Endothelial cell of umbilical vein (primary cell): ENCODE measurements around the gene PRPF40A. TPM values are rescaled to one million over a fixed set of nuclear protein-coding genes. Genes with fewer than 3 reads are reported as not detected.

ENCODE experiments used
- BruUV-seq: library from RNA; stranded (reverse); fragments of 400-500 nt; replicated peaks from 2 replicates; lab custom pipeline; 2021; lab: Mats Ljungman, UMichigan
- CTCF ChIA-PET: fragments of 300-600, 350-600 bp; sonication (Branson Sonifier 250); formaldehyde crosslinking; loops from one replicate; lab custom pipeline; 2021; ENCODE audit warnings: antibody characterized with exemption, inconsistent platforms; lab: Charles Lee
- POLR2A ChIA-PET: fragments of 300-600, 350-600 bp; sonication (Branson Sonifier 250); formaldehyde crosslinking; loops from one replicate; lab custom pipeline; 2021; ENCODE audit warnings: antibody characterized with exemption, inconsistent platforms; lab: Charles Lee
- DNase-seq: peaks from one replicate; pipeline ENCODE4 v3.0.0-alpha.2; 2011; ENCODE audit warnings: low read depth, low spot score
- FAIRE-seq: peaks from 2 replicates; lab custom pipeline; 2011; peaks lifted over from hg19 to GRCh38; lab: Jason Lieb, UNC
- H2AFZ ChIP-seq: 2 replicates; pipeline ENCODE4 v1.6.0; 2012; ENCODE audit warnings: low read depth, low read length, control low read depth, inconsistent platforms
- H3K27ac ChIP-seq: 2 replicates; pipeline ENCODE4 v1.5.1; 2011; ENCODE audit warnings: low read depth, mild to moderate bottlenecking, control low read depth, low read length, moderate library complexity; ENCODE audit not compliant: insufficient read depth
- H3K27me3 ChIP-seq, 2 experiments: 2 replicates each; pipeline versions ENCODE4 v1.6.0 to v1.6.1; 2011; ENCODE audit warnings: low read length in 2 of 2, mixed read lengths in 1 of 2; ENCODE audit not compliant: control insufficient read depth in 2 of 2, insufficient read depth in 2 of 2
- H3K36me3 ChIP-seq, 2 experiments: 2 replicates in 1 of 2; 3 replicates in 1 of 2; pipeline ENCODE4 v1.5.1; 2011; ENCODE audit warnings: low read length in 2 of 2, mild to moderate bottlenecking in 1 of 2, moderate library complexity in 1 of 2; ENCODE audit not compliant: control insufficient read depth in 2 of 2, insufficient read depth in 2 of 2; ENCODE audit errors: extremely low read depth in 1 of 2
- H3K4me1 ChIP-seq: 3 replicates; pipeline ENCODE4 v1.5.1; 2011; ENCODE audit warnings: mild to moderate bottlenecking, low read length; ENCODE audit not compliant: control insufficient read depth, insufficient read depth; ENCODE audit errors: extremely low read depth
- H3K4me2 ChIP-seq: 2 replicates; pipeline ENCODE4 v1.6.1; 2011; ENCODE audit warnings: low read length, control low read depth, mixed read lengths; ENCODE audit not compliant: insufficient read depth
- H3K4me3 ChIP-seq, 3 experiments: fragments of 200-600 bp in 1 of 3; sonication (generic), shearing (Covaris generic) in 1 of 3; replicated peaks in 1 of 3; 2 replicates each; pipeline ENCODE4 v1.5.1; 2011 to 2016; ENCODE audit warnings: control low read depth in 3 of 3, low read length in 3 of 3, mild to moderate bottlenecking in 2 of 3, inconsistent platforms in 1 of 3, low read depth in 1 of 3, moderate library complexity in 1 of 3; ENCODE audit not compliant: insufficient read depth in 1 of 3
- H3K79me2 ChIP-seq: 2 replicates; pipeline ENCODE4 v1.6.0; 2012; ENCODE audit warnings: low read length, inconsistent platforms; ENCODE audit not compliant: control insufficient read depth, insufficient read depth
- H3K9ac ChIP-seq: replicated peaks from 2 replicates; pipeline ENCODE3; 2011; ENCODE audit warnings: low read length, control low read depth; ENCODE audit not compliant: insufficient read depth; ENCODE audit errors: extremely low read depth
- H3K9me1 ChIP-seq: replicated peaks from 3 replicates; pipeline ENCODE4 v1.6.0; 2011; ENCODE audit warnings: mild to moderate bottlenecking, low read length; ENCODE audit not compliant: control insufficient read depth, insufficient read depth; ENCODE audit errors: extremely low read depth
- H3K9me3 ChIP-seq: replicated peaks from 2 replicates; pipeline ENCODE4 v1.5.1; 2012; ENCODE audit warnings: low read length, inconsistent platforms; ENCODE audit not compliant: control insufficient read depth, insufficient read depth
- H4K20me1 ChIP-seq: replicated peaks from 2 replicates; pipeline ENCODE3; 2011; ENCODE audit warnings: mild to moderate bottlenecking, low read length; ENCODE audit not compliant: control insufficient read depth, insufficient read depth; ENCODE audit errors: extremely low read depth
- EZH2 ChIP-seq: IDR thresholded peaks from 2 replicates; pipeline ENCODE4 v1.6.1; 2012; ENCODE audit warnings: borderline replicate concordance, low read depth, mild to moderate bottlenecking, moderate library complexity, low read length, inconsistent platforms; ENCODE audit not compliant: severe bottlenecking
- FOS ChIP-seq: IDR thresholded peaks from 2 replicates; pipeline ENCODE4 v1.6.1; 2011; ENCODE audit warnings: mild to moderate bottlenecking, low read length, moderate library complexity, borderline replicate concordance; ENCODE audit not compliant: insufficient read depth
- GATA2 ChIP-seq: IDR thresholded peaks from 2 replicates; pipeline ENCODE4 v1.7.0; 2011; ENCODE audit warnings: low read depth, mild to moderate bottlenecking, moderate library complexity, mixed read lengths, low read length; ENCODE audit not compliant: insufficient read length, insufficient read depth
- JUN ChIP-seq: IDR thresholded peaks from 2 replicates; pipeline ENCODE4 v1.6.1; 2011; ENCODE audit warnings: borderline replicate concordance, low read depth; ENCODE audit not compliant: insufficient read length, insufficient read depth
- MYC ChIP-seq: IDR thresholded peaks from one replicate; pipeline ENCODE4 v1.6.1; 2011; ENCODE audit warnings: mild to moderate bottlenecking, low read depth, low read length
- POLR2A ChIP-seq: IDR thresholded peaks from 2 replicates; pipeline ENCODE4 v1.6.1; 2012; ENCODE audit warnings: low read depth, mild to moderate bottlenecking, control low read depth, low read length
- POLR2AphosphoS5 ChIP-seq: IDR thresholded peaks from 2 replicates; pipeline ENCODE4 v1.6.1; 2012; ENCODE audit warnings: low read depth, mild to moderate bottlenecking, control low read depth, low read length, moderate library complexity; ENCODE audit not compliant: insufficient read depth
- dilution Hi-C: fragments of 300-500 bp; cut with MboI; formaldehyde crosslinking; loops from one replicate; pipeline ENCODE4 v1.15.0; 2019; ENCODE audit warnings: low sequenced_read_pairs; ENCODE audit not compliant: extremely low pct_ligation_motif_present
- intact Hi-C: fragments of 100-400 bp; cut with micrococcal nuclease; formaldehyde crosslinking; loops from one replicate; pipeline ENCODE4 v1.10.0; 2022
- polyA plus RNA-seq, 4 experiments: library from polyadenylated mRNA; depleted of rRNA in 3 of 4; stranded (reverse) in 3 of 4; unstranded in 1 of 4; fragments of >200 nt; gene quantifications; 2 replicates each; pipeline versions ENCODE4 v1.2.1 to v1.2.3, GENCODE V29; 2011 to 2012; ENCODE audit warnings: missing spikeins in 1 of 4
- total RNA-seq: library from RNA; stranded (reverse); gene quantifications from 2 replicates; pipeline ENCODE4 v1.2.3, GENCODE V29; 2021
- TF ChIP-seq, protein P1 (sequence below): IDR thresholded peaks from 2 replicates; pipeline ENCODE4 v1.6.1; 2011; ENCODE audit not compliant: insufficient read depth, insufficient read length
- TF ChIP-seq, protein P2 (sequence below), 2 donors: IDR thresholded peaks; 1 replicate in 1 of 2; 2 replicates in 1 of 2; pipeline ENCODE4 v1.5.1; 2011; ENCODE audit warnings: low read length in 2 of 2, mild to moderate bottlenecking in 2 of 2, moderate library complexity in 2 of 2, control low read depth in 1 of 2, inconsistent platforms in 1 of 2, low read depth in 1 of 2; ENCODE audit not compliant: insufficient read depth in 1 of 2; ENCODE audit errors: extremely low read depth in 1 of 2

The PRPF40A gene
- total and polyA plus RNA-seq, 2 donors (not counting 3 experiments of a cell fraction or from before 2014, with no cell fraction given), result 58.2 to 123 TPM

DNA sequence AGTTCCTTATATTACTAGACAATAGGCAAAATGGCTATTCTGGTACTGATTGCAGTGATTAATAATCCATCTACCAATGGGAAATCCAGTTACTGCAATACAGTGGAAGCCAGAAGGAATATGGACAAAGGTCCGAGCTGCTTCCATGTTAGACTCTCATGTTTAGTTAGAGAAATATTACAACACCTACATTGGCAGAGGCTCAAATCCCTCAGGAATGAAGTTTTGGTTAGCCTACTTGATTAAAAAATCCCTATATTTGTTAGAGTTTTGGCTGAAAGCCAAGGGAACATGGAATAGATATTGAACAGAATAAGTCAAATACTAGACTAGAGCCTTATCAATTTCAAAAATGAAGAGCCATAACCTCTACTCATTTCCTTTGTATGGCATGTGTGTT, 49.7 kb upstream of the PRPF40A start:
- BruUV-seq, result no TSS peak
- Histone ChIP-seq H3K9me1 (no peaks in the 10 kb centered on the region), H4K20me1 (no peaks in the 10 kb centered on the region), H3K79me2 (no peaks in the 10 kb centered on the region), H3K27ac (no peak overlapping the region), H3K36me3 (peaks cover 0 to 2% of the 10 kb centered on the region in 2 experiments), H3K4me2 (no peak overlapping the region), H3K4me1 (no peaks in the 10 kb centered on the region), H3K9ac (no peak overlapping the region), H3K4me3 (no peak overlapping the region), H3K27me3 (no peaks in the 10 kb centered on the region), H2AFZ (no peak overlapping the region), H3K9me3 (no peaks in the 10 kb centered on the region)
- dilution Hi-C loops (no loop called here), intact Hi-C loops (no loop called here)
- ChIA-PET CTCF (interaction anchor here (1.1 kb wide), 1 partner anchor 10 kb away, joined by 3 read pairs; no protein-coding TSS in a partner anchor), POLR2A (no interaction called here)
- FAIRE-seq (no peak), DNase-seq (no peak)
- TF ChIP-seq JUN, result no peak
- no peak for TF ChIP-seq MYC
- no peak for TF ChIP-seq FOS
- TF ChIP-seq, protein P1, sequence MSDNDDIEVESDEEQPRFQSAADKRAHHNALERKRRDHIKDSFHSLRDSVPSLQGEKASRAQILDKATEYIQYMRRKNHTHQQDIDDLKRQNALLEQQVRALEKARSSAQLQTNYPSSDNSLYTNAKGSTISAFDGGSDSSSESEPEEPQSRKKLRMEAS, result no peak
- TF ChIP-seq GATA2, result no peak
- TF ChIP-seq POLR2AphosphoS5, result no peak
- TF ChIP-seq EZH2, result no peak
- TF ChIP-seq POLR2A, result no peak
- TF ChIP-seq, protein P2, sequence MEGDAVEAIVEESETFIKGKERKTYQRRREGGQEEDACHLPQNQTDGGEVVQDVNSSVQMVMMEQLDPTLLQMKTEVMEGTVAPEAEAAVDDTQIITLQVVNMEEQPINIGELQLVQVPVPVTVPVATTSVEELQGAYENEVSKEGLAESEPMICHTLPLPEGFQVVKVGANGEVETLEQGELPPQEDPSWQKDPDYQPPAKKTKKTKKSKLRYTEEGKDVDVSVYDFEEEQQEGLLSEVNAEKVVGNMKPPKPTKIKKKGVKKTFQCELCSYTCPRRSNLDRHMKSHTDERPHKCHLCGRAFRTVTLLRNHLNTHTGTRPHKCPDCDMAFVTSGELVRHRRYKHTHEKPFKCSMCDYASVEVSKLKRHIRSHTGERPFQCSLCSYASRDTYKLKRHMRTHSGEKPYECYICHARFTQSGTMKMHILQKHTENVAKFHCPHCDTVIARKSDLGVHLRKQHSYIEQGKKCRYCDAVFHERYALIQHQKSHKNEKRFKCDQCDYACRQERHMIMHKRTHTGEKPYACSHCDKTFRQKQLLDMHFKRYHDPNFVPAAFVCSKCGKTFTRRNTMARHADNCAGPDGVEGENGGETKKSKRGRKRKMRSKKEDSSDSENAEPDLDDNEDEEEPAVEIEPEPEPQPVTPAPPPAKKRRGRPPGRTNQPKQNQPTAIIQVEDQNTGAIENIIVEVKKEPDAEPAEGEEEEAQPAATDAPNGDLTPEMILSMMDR (IDR thresholded peaks at IDR 0.05; ENCODE audit: extremely low read depth in 1 of 2, insufficient read depth in 1 of 2, low read depth in 1 of 2, low read length in 2 of 2), result no peak
